H9 (cell line): ENCODE results near the gene GBGT1. TPM values are rescaled to one million over a fixed set of nuclear protein-coding genes. Genes with fewer than 3 reads are reported as not detected.

Experiments
- DNase-seq: peaks from one replicate; pipeline ENCODE4 v3.0.0-alpha.2; 2017
- H2AFZ ChIP-seq: one replicate; pipeline ENCODE4 v1.6.1; 2013; ENCODE audit warnings: mild to moderate bottlenecking, low read length, control low read depth, moderate library complexity
- H2AK5ac ChIP-seq: 2 replicates; pipeline ENCODE4 v1.6.1; 2013; ENCODE audit warnings: low read length, control low read depth, mixed read lengths; ENCODE audit not compliant: insufficient read length
- H2BK120ac ChIP-seq: one replicate; pipeline ENCODE4 v1.6.1; 2013; ENCODE audit warnings: low read depth, mild to moderate bottlenecking, low read length, control low read depth, inconsistent platforms; ENCODE audit not compliant: poor library complexity, severe bottlenecking
- H2BK12ac ChIP-seq: 2 replicates; pipeline ENCODE4 v1.6.1; 2013; ENCODE audit warnings: low read length, control low read depth, mixed read lengths, low read depth; ENCODE audit not compliant: insufficient read length
- H2BK15ac ChIP-seq: 2 replicates; pipeline ENCODE4 v1.6.1; 2013; ENCODE audit warnings: low read depth, low read length, control low read depth
- H2BK20ac ChIP-seq: one replicate; pipeline ENCODE4 v1.6.1; 2013; ENCODE audit warnings: low read depth, mild to moderate bottlenecking, low read length, control low read depth, inconsistent platforms; ENCODE audit not compliant: poor library complexity, severe bottlenecking
- H2BK5ac ChIP-seq: 2 replicates; pipeline ENCODE4 v1.6.1; 2013; ENCODE audit warnings: low read length, control low read depth, mixed read lengths; ENCODE audit not compliant: insufficient read length
- H3K14ac ChIP-seq: 2 replicates; pipeline ENCODE4 v1.6.1; 2013; ENCODE audit warnings: low read length, control low read depth; ENCODE audit not compliant: insufficient read depth
- H3K18ac ChIP-seq: 2 replicates; pipeline ENCODE4 v1.6.1; 2013; ENCODE audit warnings: low read depth, mild to moderate bottlenecking, mixed read lengths, low read length, control low read depth; ENCODE audit not compliant: insufficient read length
- H3K23ac ChIP-seq: 2 replicates; pipeline ENCODE4 v1.6.1; 2013; ENCODE audit warnings: low read length, control low read depth, mixed read lengths, low read depth; ENCODE audit not compliant: insufficient read length
- H3K23me2 ChIP-seq: 2 replicates; pipeline ENCODE4 v1.6.1; 2013; ENCODE audit warnings: low read depth, mild to moderate bottlenecking, mixed read lengths, low read length, control low read depth; ENCODE audit not compliant: insufficient read length, poor library complexity, severe bottlenecking
- H3K27ac ChIP-seq: 2 replicates; pipeline ENCODE4 v1.5.1; 2013; ENCODE audit warnings: low read length, control low read depth, mixed read lengths, low read depth; ENCODE audit not compliant: insufficient read length
- H3K27me3 ChIP-seq: 2 replicates; pipeline ENCODE4 v1.6.1; 2013; ENCODE audit warnings: low read length, control low read depth, inconsistent platforms; ENCODE audit not compliant: insufficient read depth
- H3K4ac ChIP-seq: 2 replicates; pipeline ENCODE4 v1.6.1; 2013; ENCODE audit warnings: low read depth, mild to moderate bottlenecking, control low read depth, inconsistent platforms, low read length, moderate library complexity
- H3K4me1 ChIP-seq: 2 replicates; pipeline ENCODE4 v1.6.1; 2013; ENCODE audit warnings: low read length, control low read depth, inconsistent platforms; ENCODE audit not compliant: insufficient read depth
- H3K4me2 ChIP-seq: 2 replicates; pipeline ENCODE4 v1.6.1; 2013; ENCODE audit warnings: low read length, control low read depth, mixed read lengths; ENCODE audit not compliant: insufficient read length, insufficient read depth
- H3K56ac ChIP-seq: 2 replicates; pipeline ENCODE4 v1.6.1; 2013; ENCODE audit warnings: low read depth, mild to moderate bottlenecking, mixed read lengths, low read length, control low read depth; ENCODE audit not compliant: insufficient read length
- H3K79me1 ChIP-seq: 2 replicates; pipeline ENCODE4 v1.6.1; 2013; ENCODE audit warnings: low read depth, mild to moderate bottlenecking, moderate library complexity, low read length, control low read depth, inconsistent platforms; ENCODE audit not compliant: insufficient read depth, poor library complexity, severe bottlenecking
- H3K79me2 ChIP-seq: 2 replicates; pipeline ENCODE4 v1.6.1; 2013; ENCODE audit warnings: low read length, control low read depth, inconsistent platforms; ENCODE audit not compliant: insufficient read depth
- H3K9ac ChIP-seq: 2 replicates; pipeline ENCODE4 v1.6.1; 2013; ENCODE audit warnings: low read length, control low read depth, mixed read lengths; ENCODE audit not compliant: insufficient read length; ENCODE audit errors: extremely low read depth
- H3K9me3 ChIP-seq: one replicate; pipeline ENCODE4 v1.6.1; 2013; ENCODE audit warnings: low read depth, low read length, inconsistent platforms; ENCODE audit not compliant: control insufficient read depth
- H3T11ph ChIP-seq: one replicate; pipeline ENCODE4 v1.6.1; 2013; ENCODE audit warnings: mild to moderate bottlenecking, low read length, control low read depth, inconsistent platforms
- H4K20me1 ChIP-seq: one replicate; pipeline ENCODE4 v1.6.1; 2013; ENCODE audit not compliant: control insufficient read depth, insufficient read length, insufficient read depth
- H4K5ac ChIP-seq: 2 replicates; pipeline ENCODE4 v1.6.1; 2013; ENCODE audit warnings: low read depth, mild to moderate bottlenecking, mixed read lengths, low read length, control low read depth; ENCODE audit not compliant: insufficient read length
- H4K8ac ChIP-seq: replicated peaks from 2 replicates; pipeline ENCODE4 v1.6.1; 2013; ENCODE audit warnings: low read length, control low read depth, mixed read lengths, low read depth; ENCODE audit not compliant: insufficient read length
- H4K91ac ChIP-seq: 2 replicates; pipeline ENCODE4 v1.6.1; 2013; ENCODE audit warnings: low read depth, mild to moderate bottlenecking, moderate library complexity, mixed read lengths, low read length, control low read depth; ENCODE audit not compliant: insufficient read length
- H3K27ac Mint-ChIP-seq, 3 experiments: 2 replicates in 2 of 3; 3 replicates in 1 of 3; pipeline ENCODE4 v1.8.0; 2020 to 2021; ENCODE audit warnings: mixed read lengths in 3 of 3, mild to moderate bottlenecking in 1 of 3, moderate library complexity in 1 of 3
- H3K27me3 Mint-ChIP-seq: 2 replicates; pipeline ENCODE4 v1.8.0; 2021; ENCODE audit warnings: low read depth, mild to moderate bottlenecking, moderate library complexity, mixed read lengths
- H3K36me3 Mint-ChIP-seq, 3 experiments: 2 replicates in 2 of 3; 3 replicates in 1 of 3; pipeline ENCODE4 v1.8.0; 2020 to 2021; ENCODE audit warnings: low read depth in 3 of 3, mixed read lengths in 3 of 3; ENCODE audit not compliant: insufficient read depth in 1 of 3
- H3K4me1 Mint-ChIP-seq, 2 experiments: 2 replicates each; pipeline ENCODE4 v1.8.0; 2020; ENCODE audit warnings: mixed read lengths in 2 of 2
- H3K4me3 Mint-ChIP-seq, 2 experiments: 2 replicates in 1 of 2; 3 replicates in 1 of 2; pipeline ENCODE4 v1.8.0; 2020 to 2021; ENCODE audit warnings: mild to moderate bottlenecking in 2 of 2, mixed read lengths in 2 of 2, moderate library complexity in 1 of 2
- H3K9me3 Mint-ChIP-seq, 2 experiments: 2 replicates in 1 of 2; 3 replicates in 1 of 2; pipeline ENCODE4 v1.8.0; 2020; ENCODE audit warnings: mild to moderate bottlenecking in 2 of 2, mixed read lengths in 2 of 2, moderate library complexity in 1 of 2
- CTCF ChIP-seq: fragments of 200-600 bp; sonication (generic); conservative IDR thresholded peaks from 3 replicates; pipeline ENCODE4 v1.8.0; 2021; ENCODE audit warnings: antibody characterized with exemption, mild to moderate bottlenecking
- WGBS: extraction: QIAGEN DNeasy Blood & Tissue Kit; methylation state at CpG from one replicate; pipeline ENCODE4 v1.1.7; 2013; ENCODE audit warnings: missing lambda C conversion rate, low lambda C conversion rate, mixed read lengths; ENCODE audit not compliant: insufficient read length; ENCODE audit errors: extremely low coverage; 5-methylcytosine and 5-hydroxymethylcytosine counted together
- total RNA-seq: library from RNA; stranded (reverse); gene quantifications from 2 replicates; pipeline ENCODE4 v1.2.1, GENCODE V29; 2021

GBGT1 gene
- total RNA-seq, 1 experiment from 2014 or later, result 9.3 TPM

DNA sequence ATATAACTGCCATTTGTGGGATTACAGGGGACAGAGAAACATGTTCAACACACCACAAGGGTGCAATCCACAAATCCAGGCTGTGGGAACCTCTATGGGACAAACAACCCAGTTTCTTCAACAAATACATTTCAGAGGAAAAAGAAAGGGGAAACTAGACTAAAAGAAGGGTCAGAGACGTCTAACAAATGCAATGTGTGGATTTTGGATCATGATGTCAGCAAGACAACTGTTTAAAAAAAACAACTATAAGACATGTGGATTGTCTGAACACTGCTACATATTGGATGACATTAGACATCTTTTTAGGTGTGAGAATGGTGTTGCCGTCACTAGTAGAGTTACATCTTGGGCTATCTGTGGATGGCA, 38.8 kb downstream of the GBGT1 start:
- H3K79me2 ChIP-seq, result no peaks in the 10 kb centered on the region
- no peak overlapping the region for H2BK12ac ChIP-seq
- H3K9ac ChIP-seq, result no peak overlapping the region
- H3K14ac ChIP-seq, result no peak overlapping the region
- no peak overlapping the region for H4K5ac ChIP-seq
- no peak overlapping the region for H3K23ac ChIP-seq
- no CpG with 5 or more reads among the region's 2 CpGs for WGBS
- no peak overlapping the region for H2BK20ac ChIP-seq
- peak overlapping the region in 1 of 3 experiments; percentile 40; a peak in 1 of 7 replicates for H3K27ac Mint-ChIP-seq
- DNase-seq, result no peak
- no peak overlapping the region for H3K56ac ChIP-seq
- H2BK120ac ChIP-seq, result no peak overlapping the region
- H3K4me1 Mint-ChIP-seq, result peaks cover 3 to 11% of the 10 kb centered on the region in 2 experiments
- no peak overlapping the region for H2AK5ac ChIP-seq
- H3K9me3 Mint-ChIP-seq, result no peaks in the 10 kb centered on the region
- peaks cover under 1% of the 10 kb centered on the region; the same call in 1 of the 2 replicates for H3K27me3 ChIP-seq
- H4K8ac ChIP-seq, result no peak overlapping the region
- no peaks in the 10 kb centered on the region for H3K36me3 Mint-ChIP-seq
- no peak overlapping the region for H4K91ac ChIP-seq
- no peak for TF ChIP-seq CTCF
- H3K9me3 ChIP-seq, result no peaks in the 10 kb centered on the region
- no peak overlapping the region for H3K4me3 Mint-ChIP-seq
- no peaks in the 10 kb centered on the region for H4K20me1 ChIP-seq
- no peaks in the 10 kb centered on the region for H3K4me1 ChIP-seq
- H2BK5ac ChIP-seq, result no peak overlapping the region
- no peak overlapping the region for H3K4me2 ChIP-seq
- no peak overlapping the region for H2AFZ ChIP-seq
- H3T11ph ChIP-seq, result no peak overlapping the region
- peaks cover 9% of the 10 kb centered on the region for H3K23me2 ChIP-seq
- peaks cover 38% of the 10 kb centered on the region for H3K27me3 Mint-ChIP-seq
- no peak overlapping the region for H2BK15ac ChIP-seq
- no peaks in the 10 kb centered on the region for H3K79me1 ChIP-seq
- H3K4ac ChIP-seq, result no peak overlapping the region
- no peak overlapping the region for H3K27ac ChIP-seq
- H3K18ac ChIP-seq, result no peak overlapping the region
